ENCODE measurements around the gene ANTKMT. TPM values are rescaled to one million over a fixed set of nuclear protein-coding genes. Genes with fewer than 3 reads are reported as not detected.

The ANTKMT gene
- total RNA-seq, 1 donor from 2014 or later = 42.4 TPM

DNA sequence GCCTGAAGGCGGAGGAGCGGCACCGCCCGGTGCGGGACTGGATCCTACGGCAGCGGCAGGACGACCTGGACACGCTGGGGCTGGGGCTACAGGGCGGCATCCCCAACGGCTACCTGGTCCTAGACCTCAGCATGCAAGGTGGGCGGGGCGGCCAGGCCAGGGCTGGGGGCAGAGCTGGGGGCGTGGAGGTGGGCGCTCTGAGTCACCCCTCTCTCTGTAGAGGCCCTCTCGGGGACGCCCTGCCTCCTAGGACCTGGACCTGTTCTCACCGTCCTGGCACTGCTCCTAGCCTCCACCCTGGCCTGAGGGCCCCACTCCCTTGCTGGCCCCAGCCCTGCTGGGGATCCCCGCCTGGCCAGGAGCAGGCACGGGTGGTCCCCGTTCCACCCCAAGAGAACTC lies 47.5 kb downstream of the ANTKMT start:
- Histone ChIP-seq H3K4me3 (ENCODE audit: low read depth, low read length) (no peak overlapping the region), H3K27me3 (ENCODE audit: control insufficient read depth, insufficient read depth, low read length) (no peaks in the 10 kb centered on the region), H3K36me3 (ENCODE audit: control insufficient read depth, insufficient read depth, low read length) (no peaks in the 10 kb centered on the region)
- DNase-seq (ENCODE audit: low read depth) = no peak
- TF ChIP-seq, protein P1, sequence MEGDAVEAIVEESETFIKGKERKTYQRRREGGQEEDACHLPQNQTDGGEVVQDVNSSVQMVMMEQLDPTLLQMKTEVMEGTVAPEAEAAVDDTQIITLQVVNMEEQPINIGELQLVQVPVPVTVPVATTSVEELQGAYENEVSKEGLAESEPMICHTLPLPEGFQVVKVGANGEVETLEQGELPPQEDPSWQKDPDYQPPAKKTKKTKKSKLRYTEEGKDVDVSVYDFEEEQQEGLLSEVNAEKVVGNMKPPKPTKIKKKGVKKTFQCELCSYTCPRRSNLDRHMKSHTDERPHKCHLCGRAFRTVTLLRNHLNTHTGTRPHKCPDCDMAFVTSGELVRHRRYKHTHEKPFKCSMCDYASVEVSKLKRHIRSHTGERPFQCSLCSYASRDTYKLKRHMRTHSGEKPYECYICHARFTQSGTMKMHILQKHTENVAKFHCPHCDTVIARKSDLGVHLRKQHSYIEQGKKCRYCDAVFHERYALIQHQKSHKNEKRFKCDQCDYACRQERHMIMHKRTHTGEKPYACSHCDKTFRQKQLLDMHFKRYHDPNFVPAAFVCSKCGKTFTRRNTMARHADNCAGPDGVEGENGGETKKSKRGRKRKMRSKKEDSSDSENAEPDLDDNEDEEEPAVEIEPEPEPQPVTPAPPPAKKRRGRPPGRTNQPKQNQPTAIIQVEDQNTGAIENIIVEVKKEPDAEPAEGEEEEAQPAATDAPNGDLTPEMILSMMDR (IDR thresholded peaks at IDR 0.05; ENCODE audit: insufficient read depth, low read length, poor library complexity, severe bottlenecking) = no peak

DNA sequence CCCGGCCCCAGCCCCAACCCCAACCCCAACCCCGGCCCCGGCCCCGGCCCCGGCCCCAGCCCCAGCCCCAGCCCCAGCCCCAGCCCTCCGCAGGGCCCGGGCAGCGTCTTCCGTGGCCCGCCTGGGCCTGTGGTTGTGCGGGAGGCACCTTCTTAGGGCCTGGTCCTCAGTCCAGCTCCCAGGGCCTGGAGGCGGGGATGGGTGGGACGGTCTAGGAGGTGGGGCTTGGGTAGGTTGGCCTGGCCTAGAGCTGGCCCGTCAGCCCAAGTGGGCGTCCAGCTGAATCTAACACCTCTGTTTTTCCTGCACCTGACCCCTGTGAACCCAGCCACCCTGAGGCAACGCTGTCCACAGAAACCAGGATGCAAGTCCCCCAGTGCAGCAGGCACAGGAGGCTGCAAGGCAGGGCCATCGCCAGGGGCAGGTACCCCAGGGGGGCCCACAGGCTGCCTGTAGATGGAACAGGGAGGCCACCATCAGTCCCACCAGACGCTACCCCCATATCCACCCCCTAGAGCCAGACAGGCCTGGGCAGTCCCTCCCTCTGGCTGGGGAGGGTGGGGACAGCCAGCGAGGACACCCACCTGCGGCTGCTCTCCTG lies 48.3 kb downstream of the ANTKMT start:
- TF ChIP-seq, protein P1 (IDR thresholded peaks at IDR 0.05; ENCODE audit: insufficient read depth, low read length, poor library complexity, severe bottlenecking) = no peak
- Histone ChIP-seq H3K36me3 (ENCODE audit: control insufficient read depth, insufficient read depth, low read length) (no peaks in the 10 kb centered on the region), H3K4me3 (ENCODE audit: low read depth, low read length) (no peak overlapping the region), H3K27me3 (ENCODE audit: control insufficient read depth, insufficient read depth, low read length) (no peaks in the 10 kb centered on the region)
- no peak for DNase-seq (ENCODE audit: low read depth)

DNA sequence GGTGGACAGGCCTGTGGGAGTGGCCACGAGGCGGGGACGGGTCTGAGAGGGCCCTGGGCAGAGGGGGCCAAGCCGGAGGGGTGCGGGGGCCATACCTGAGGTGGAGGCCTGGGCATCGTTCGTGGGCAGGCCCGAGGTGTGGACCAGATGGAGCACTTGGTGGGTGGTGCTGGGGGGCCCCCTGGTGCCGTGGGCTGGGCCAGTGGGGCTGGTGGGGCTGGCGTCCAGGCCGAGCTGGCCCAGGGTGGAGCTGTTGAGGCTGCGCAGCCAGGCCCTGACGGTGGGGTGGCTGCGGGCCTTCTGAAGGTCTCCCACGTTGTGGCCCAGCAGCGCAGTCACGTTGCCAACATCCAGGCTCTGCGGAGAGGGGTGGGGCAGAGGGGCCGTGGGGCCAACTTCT lies 49.0 kb downstream of the ANTKMT start:
- Histone ChIP-seq H3K4me3 (ENCODE audit: low read depth, low read length) (no peak overlapping the region), H3K27me3 (ENCODE audit: control insufficient read depth, insufficient read depth, low read length) (no peaks in the 10 kb centered on the region), H3K36me3 (ENCODE audit: control insufficient read depth, insufficient read depth, low read length) (no peaks in the 10 kb centered on the region)
- no peak for DNase-seq (ENCODE audit: low read depth)
- TF ChIP-seq, protein P1 (IDR thresholded peaks at IDR 0.05; ENCODE audit: insufficient read depth, low read length, poor library complexity, severe bottlenecking) = no peak

DNA sequence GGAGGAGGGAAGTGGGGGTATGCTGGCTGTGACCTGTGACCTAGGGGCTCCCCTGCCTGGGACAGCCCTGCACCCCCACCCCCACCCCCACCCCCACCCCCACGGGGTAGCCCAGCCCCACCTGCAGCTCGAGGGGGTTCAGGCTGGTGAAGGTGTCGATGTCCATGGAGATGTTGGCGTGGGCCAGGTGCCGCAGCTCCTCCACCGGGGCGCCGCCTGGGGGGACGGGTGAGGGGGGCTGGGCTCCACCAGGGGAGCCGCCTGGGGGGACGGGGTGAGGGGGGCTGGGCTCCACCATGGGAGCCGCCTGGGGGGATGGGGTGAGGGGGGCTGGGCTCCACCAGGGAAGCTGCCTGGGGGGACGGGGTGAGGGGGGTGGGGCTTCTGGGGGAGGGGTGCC lies 49.5 kb downstream of the ANTKMT start:
- Histone ChIP-seq H3K27me3 (ENCODE audit: control insufficient read depth, insufficient read depth, low read length) (no peaks in the 10 kb centered on the region), H3K4me3 (ENCODE audit: low read depth, low read length) (no peak overlapping the region), H3K36me3 (ENCODE audit: control insufficient read depth, insufficient read depth, low read length) (no peaks in the 10 kb centered on the region)
- no peak for DNase-seq (ENCODE audit: low read depth)
- TF ChIP-seq, protein P1 (IDR thresholded peaks at IDR 0.05; ENCODE audit: insufficient read depth, low read length, poor library complexity, severe bottlenecking) = no peak

Other genes with a start within 250 kb of the ANTKMT start
- 47.1 and 54.5 TPM in 2 replicates for gene CAPN15, start 193.4 kb upstream of the ANTKMT start, total RNA-seq
- not detected in 2 replicates for gene PRR35, start 160.8 kb upstream of the ANTKMT start, total RNA-seq
- gene NHLRC4, start 154.1 kb upstream of the ANTKMT start, total RNA-seq = 0.46 and 2.3 TPM in 2 replicates
- gene PIGQ, start 151.2 kb upstream of the ANTKMT start, total RNA-seq = 54.9 and 63.1 TPM in 2 replicates
- gene RAB40C, start 131.1 kb upstream of the ANTKMT start, total RNA-seq = 16.5 and 26.9 TPM in 2 replicates
- 0.08 TPM in 1 of 2 replicates, not detected in the other for gene WFIKKN1, start 90.2 kb upstream of the ANTKMT start, total RNA-seq
- 170 and 203 TPM in 2 replicates for gene METTL26, start 84.8 kb upstream of the ANTKMT start, total RNA-seq
- 41.7 and 59.8 TPM in 2 replicates for gene MCRIP2, start 79.3 kb upstream of the ANTKMT start, total RNA-seq
- gene WDR90, start 71.8 kb upstream of the ANTKMT start, total RNA-seq = 17.0 and 21.0 TPM in 2 replicates
- gene RHOT2, start 53.0 kb upstream of the ANTKMT start, total RNA-seq = 68.0 and 76.8 TPM in 2 replicates
- gene RHBDL1, start 45.5 kb upstream of the ANTKMT start, total RNA-seq = 0.88 and 0.96 TPM in 2 replicates
- gene STUB1, start 40.7 kb upstream of the ANTKMT start, total RNA-seq = 133 and 179 TPM in 2 replicates
- gene JMJD8, start 36.8 kb upstream of the ANTKMT start, total RNA-seq = 59.4 and 72.8 TPM in 2 replicates
- 22.0 and 23.9 TPM in 2 replicates for gene WDR24, start 30.7 kb upstream of the ANTKMT start, total RNA-seq
- gene FBXL16, start 15.3 kb upstream of the ANTKMT start, total RNA-seq = 0.17 and 0.82 TPM in 2 replicates
- 116 and 161 TPM in 2 replicates for gene METRN, start 6.0 kb upstream of the ANTKMT start, total RNA-seq
- 2.5 and 6.1 TPM in 2 replicates for gene CCDC78, start 5.3 kb downstream of the ANTKMT start, total RNA-seq
- gene HAGHL, start 6.0 kb downstream of the ANTKMT start, total RNA-seq = 17.7 and 18.8 TPM in 2 replicates
- gene CIAO3, start 19.9 kb downstream of the ANTKMT start, total RNA-seq = 34.5 and 40.3 TPM in 2 replicates
- gene MSLN, start 39.6 kb downstream of the ANTKMT start, total RNA-seq = 8.6 and 14.2 TPM in 2 replicates
- 42.0 and 51.7 TPM in 2 replicates for gene RPUSD1, start 67.2 kb downstream of the ANTKMT start, total RNA-seq
- 20.8 and 23.9 TPM in 2 replicates for gene CHTF18, start 67.5 kb downstream of the ANTKMT start, total RNA-seq
- not detected in 2 replicates for gene GNG13, start 79.6 kb downstream of the ANTKMT start, total RNA-seq
- gene LMF1, start 249.8 kb downstream of the ANTKMT start, total RNA-seq = 19.8 and 26.3 TPM in 2 replicates